Parathyroid adenoma (tissue), 2 donors: ENCODE data around the gene IL7R.
A peak's percentile ranks its signal among the peaks of the same experiment; 100 is the strongest.

Experiments used
- H2AFZ ChIP-seq: fragments of 300-600 bp; sonication (generic); one replicate; pipeline ENCODE4 v1.7.0; 2017; ENCODE audit warnings: antibody characterized with exemption, mild to moderate bottlenecking
- H3K27ac ChIP-seq: fragments of 300-600 bp; sonication (generic); one replicate; pipeline ENCODE4 v1.7.0; 2017
- H3K27me3 ChIP-seq: fragments of 300-600 bp; sonication (generic); one replicate; pipeline ENCODE4 v1.7.0; 2017; ENCODE audit warnings: low read length; ENCODE audit not compliant: control insufficient read depth, insufficient read depth
- H3K36me3 ChIP-seq: fragments of 300-600 bp; sonication (generic); one replicate; pipeline ENCODE4 v1.7.0; 2017; ENCODE audit warnings: low read length; ENCODE audit not compliant: control insufficient read depth, insufficient read depth
- H3K4me1 ChIP-seq: fragments of 300-600 bp; sonication (generic); one replicate; pipeline ENCODE4 v1.7.0; 2017; ENCODE audit warnings: control low read depth
- H3K4me2 ChIP-seq: fragments of 300-600 bp; sonication (generic); one replicate; pipeline ENCODE4 v1.7.0; 2017; ENCODE audit warnings: low read length
- H3K4me3 ChIP-seq: fragments of 300-600 bp; sonication (generic); one replicate; pipeline ENCODE4 v1.7.0; 2017; ENCODE audit warnings: low read depth, low read length
- H3K79me2 ChIP-seq: fragments of 300-600 bp; sonication (generic); one replicate; pipeline ENCODE4 v1.7.0; 2017; ENCODE audit warnings: control low read depth
- H3K9ac ChIP-seq: fragments of 300-600 bp; sonication (generic); one replicate; pipeline ENCODE4 v1.7.0; 2017; ENCODE audit warnings: mild to moderate bottlenecking
- H3K9me3 ChIP-seq: fragments of 300-600 bp; sonication (generic); one replicate; pipeline ENCODE4 v1.7.0; 2017; ENCODE audit warnings: low read length; ENCODE audit not compliant: control insufficient read depth
- CTCF ChIP-seq: fragments of 300-600 bp; sonication (generic); IDR thresholded peaks from one replicate; pipeline ENCODE4 v1.7.0; 2017; ENCODE audit warnings: antibody characterized with exemption, mild to moderate bottlenecking
- donor health status: primary hyperparathyroidism.

Gene IL7R

GRCh38 chr5:35922468-35922867 lies 65.8 kb downstream of the IL7R start:
- Histone ChIP-seq H3K9me3 (no peaks in the 10 kb centered on the region), H3K4me3 (no peak overlapping the region), H3K27me3 (no peaks in the 10 kb centered on the region), H2AFZ (no peak overlapping the region), H3K4me1 (no peaks in the 10 kb centered on the region), H3K4me2 (no peak overlapping the region), H3K36me3 (no peaks in the 10 kb centered on the region), H3K79me2 (no peaks in the 10 kb centered on the region), H3K9ac (no peak overlapping the region), H3K27ac (no peak overlapping the region)
- TF ChIP-seq CTCF = no peak

GRCh38 chr5:35924122-35924949 lies 67.6 kb downstream of the IL7R start:
- H3K4me2 ChIP-seq = no peak overlapping the region
- no peak overlapping the region for H3K9ac ChIP-seq
- H3K36me3 ChIP-seq = no peaks in the 10 kb centered on the region
- TF ChIP-seq CTCF = no peak
- no peaks in the 10 kb centered on the region for H3K4me1 ChIP-seq
- no peak overlapping the region for H3K4me3 ChIP-seq
- no peak overlapping the region for H2AFZ ChIP-seq
- H3K79me2 ChIP-seq = no peaks in the 10 kb centered on the region
- no peaks in the 10 kb centered on the region for H3K27me3 ChIP-seq
- H3K9me3 ChIP-seq = no peaks in the 10 kb centered on the region
- no peak overlapping the region for H3K27ac ChIP-seq

GRCh38 chr5:35924950-35925722 lies 68.4 kb downstream of the IL7R start:
- H3K27ac ChIP-seq = no peak overlapping the region
- H3K4me3 ChIP-seq = no peak overlapping the region
- no peaks in the 10 kb centered on the region for H3K36me3 ChIP-seq
- H3K4me2 ChIP-seq = no peak overlapping the region
- H3K9ac ChIP-seq = no peak overlapping the region
- H3K79me2 ChIP-seq = no peaks in the 10 kb centered on the region
- no peaks in the 10 kb centered on the region for H3K27me3 ChIP-seq
- no peak overlapping the region for H2AFZ ChIP-seq
- H3K4me1 ChIP-seq = no peaks in the 10 kb centered on the region
- no peaks in the 10 kb centered on the region for H3K9me3 ChIP-seq
- TF ChIP-seq CTCF = peak; percentile 78

GRCh38 chr5:35926389-35927051 lies 69.8 kb downstream of the IL7R start:
- H2AFZ ChIP-seq = no peak overlapping the region
- no peaks in the 10 kb centered on the region for H3K4me1 ChIP-seq
- H3K4me2 ChIP-seq = no peak overlapping the region
- H3K36me3 ChIP-seq = no peaks in the 10 kb centered on the region
- no peaks in the 10 kb centered on the region for H3K27me3 ChIP-seq
- no peaks in the 10 kb centered on the region for H3K9me3 ChIP-seq
- TF ChIP-seq CTCF = peak; percentile 82
- H3K79me2 ChIP-seq = no peaks in the 10 kb centered on the region
- H3K9ac ChIP-seq = no peak overlapping the region
- H3K27ac ChIP-seq = no peak overlapping the region
- no peak overlapping the region for H3K4me3 ChIP-seq
